ENCODE results near the gene ZNF485.

The ZNF485 gene

DNA sequence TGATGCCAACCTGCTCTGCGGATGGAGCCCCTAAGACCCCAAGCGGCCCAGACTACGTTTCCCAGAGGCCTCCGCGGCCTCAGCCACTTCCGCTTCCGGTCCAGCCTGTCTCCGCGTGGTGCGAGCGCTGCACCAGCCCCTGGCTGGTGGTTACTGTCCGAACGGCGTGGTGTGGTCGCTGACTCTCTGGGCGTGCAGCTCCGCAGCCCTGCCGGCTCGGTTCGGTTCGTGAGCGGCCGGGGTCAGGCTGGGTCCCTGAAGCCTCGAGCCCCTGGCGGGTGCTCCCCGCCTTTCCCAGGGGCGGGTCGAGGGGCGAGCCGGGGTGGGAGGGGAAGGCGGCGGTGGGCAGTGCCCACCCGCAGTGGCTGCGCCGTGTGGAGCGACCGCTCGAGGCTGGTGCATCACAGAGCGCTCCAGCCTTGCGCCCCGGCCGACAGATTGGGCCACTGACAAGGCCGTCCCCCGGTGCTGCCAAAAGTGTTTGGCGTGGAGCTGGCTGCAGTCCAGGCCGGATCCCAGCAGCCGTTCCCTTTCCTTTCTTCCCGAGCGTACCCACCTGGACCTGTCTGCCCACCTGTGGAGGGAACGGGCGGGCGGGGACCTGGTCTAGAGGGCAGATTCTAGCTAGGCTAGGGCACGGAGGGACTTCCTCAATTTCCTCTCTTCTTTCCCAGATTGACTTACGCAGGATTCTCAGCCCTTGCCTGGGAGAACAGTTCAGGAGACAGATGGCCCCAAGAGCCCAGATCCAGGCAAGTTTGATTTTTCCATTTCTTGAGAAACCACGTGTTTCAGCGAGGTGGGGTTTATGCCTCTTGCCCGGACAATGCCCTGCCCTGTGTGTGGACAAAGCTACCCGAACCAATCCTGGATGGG, at the start of gene ZNF485:
TSS of gene ZNF485 (plus strand) at position 116 of the 876 bp plus-strand sequence. CDS start at position 729, 613 bp downstream.
- peak within 1 kb of the TSS; percentile 55 to 86 for H3K4me3 ChIP-seq (ENCODE audit: low read depth in 1 of 2, low read length in 2 of 2)
- TF ChIP-seq, protein P1, sequence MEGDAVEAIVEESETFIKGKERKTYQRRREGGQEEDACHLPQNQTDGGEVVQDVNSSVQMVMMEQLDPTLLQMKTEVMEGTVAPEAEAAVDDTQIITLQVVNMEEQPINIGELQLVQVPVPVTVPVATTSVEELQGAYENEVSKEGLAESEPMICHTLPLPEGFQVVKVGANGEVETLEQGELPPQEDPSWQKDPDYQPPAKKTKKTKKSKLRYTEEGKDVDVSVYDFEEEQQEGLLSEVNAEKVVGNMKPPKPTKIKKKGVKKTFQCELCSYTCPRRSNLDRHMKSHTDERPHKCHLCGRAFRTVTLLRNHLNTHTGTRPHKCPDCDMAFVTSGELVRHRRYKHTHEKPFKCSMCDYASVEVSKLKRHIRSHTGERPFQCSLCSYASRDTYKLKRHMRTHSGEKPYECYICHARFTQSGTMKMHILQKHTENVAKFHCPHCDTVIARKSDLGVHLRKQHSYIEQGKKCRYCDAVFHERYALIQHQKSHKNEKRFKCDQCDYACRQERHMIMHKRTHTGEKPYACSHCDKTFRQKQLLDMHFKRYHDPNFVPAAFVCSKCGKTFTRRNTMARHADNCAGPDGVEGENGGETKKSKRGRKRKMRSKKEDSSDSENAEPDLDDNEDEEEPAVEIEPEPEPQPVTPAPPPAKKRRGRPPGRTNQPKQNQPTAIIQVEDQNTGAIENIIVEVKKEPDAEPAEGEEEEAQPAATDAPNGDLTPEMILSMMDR (IDR thresholded peaks at IDR 0.05; ENCODE audit: borderline replicate concordance, extremely low read depth, low read length, poor library complexity, severe bottlenecking): no peak
- TF ChIP-seq EZH2 (IDR thresholded peaks at IDR 0.05; ENCODE audit: borderline replicate concordance, low read depth, low read length, severe bottlenecking): no peak
- H3K9ac ChIP-seq (ENCODE audit: low read depth, low read length): peak within 1 kb of the TSS; percentile 69
- H3K4me2 ChIP-seq (ENCODE audit: insufficient read depth, low read length): peak within 1 kb of the TSS; percentile 89
- H3K9me3 ChIP-seq (ENCODE audit: insufficient read depth, low read length, severe bottlenecking): no peaks in the 10 kb centered on the region
- peak; percentile 79 for DNase-seq
- peaks cover 9% of the 10 kb centered on the region for H3K79me2 ChIP-seq (ENCODE audit: insufficient read depth, low read length)
- peak within 1 kb of the TSS; percentile 90 for H2AFZ ChIP-seq (ENCODE audit: low read depth, low read length)
- peaks cover 22% of the 10 kb centered on the region; the same call in 1 of the 2 replicates for H3K36me3 ChIP-seq (ENCODE audit: insufficient read depth, low read length)
- H3K27me3 ChIP-seq (ENCODE audit: insufficient read depth, low read length, poor library complexity): no peaks in the 10 kb centered on the region
- peak; percentile 94 for ATAC-seq (ENCODE audit: insufficient read depth, low read depth)
- H4K20me1 ChIP-seq (ENCODE audit: insufficient read depth, low read length): no peaks in the 10 kb centered on the region
- peak within 1 kb of the TSS; percentile 78 for H3K27ac ChIP-seq (ENCODE audit: low read length)
- peaks cover 29% of the 10 kb centered on the region for H3K4me1 ChIP-seq (ENCODE audit: insufficient read depth, low read length)

DNA sequence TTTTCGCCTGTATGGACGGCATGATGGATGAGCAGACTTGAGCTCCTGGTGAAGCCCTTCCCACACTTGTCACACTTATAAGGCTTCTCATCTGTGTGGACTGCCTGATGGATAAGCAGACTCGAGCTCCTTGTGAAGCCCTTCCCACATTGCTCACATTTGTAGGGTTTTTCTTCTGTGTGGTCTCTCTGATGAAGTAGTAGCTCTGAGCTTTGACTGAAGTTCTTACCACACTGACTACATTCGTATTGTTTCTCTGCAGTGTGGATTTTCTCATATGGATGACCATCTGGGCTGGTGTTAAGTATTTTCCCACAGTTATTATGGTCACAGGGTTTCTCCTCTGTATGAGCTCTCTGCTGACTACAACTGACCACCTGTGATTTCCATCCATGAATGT, 49.0 kb upstream of the ZNF485 start:
- Histone ChIP-seq H3K4me1 (ENCODE audit: insufficient read depth, low read length) (no peaks in the 10 kb centered on the region), H3K4me2 (ENCODE audit: insufficient read depth, low read length) (no peak overlapping the region), H4K20me1 (ENCODE audit: insufficient read depth, low read length) (no peaks in the 10 kb centered on the region), H3K79me2 (ENCODE audit: insufficient read depth, low read length) (no peaks in the 10 kb centered on the region), H3K9ac (ENCODE audit: low read depth, low read length) (no peak overlapping the region), H3K4me3 (ENCODE audit: low read depth in 1 of 2, low read length in 2 of 2) (no peak overlapping the region), H3K27ac (ENCODE audit: low read length) (no peak overlapping the region), H3K9me3 (ENCODE audit: insufficient read depth, low read length, severe bottlenecking) (no peaks in the 10 kb centered on the region), H2AFZ (ENCODE audit: low read depth, low read length) (no peak overlapping the region), H3K27me3 (ENCODE audit: insufficient read depth, low read length, poor library complexity) (no peaks in the 10 kb centered on the region), H3K36me3 (ENCODE audit: insufficient read depth, low read length) (no peaks in the 10 kb centered on the region)
- TF ChIP-seq, protein P1 (IDR thresholded peaks at IDR 0.05; ENCODE audit: borderline replicate concordance, extremely low read depth, low read length, poor library complexity, severe bottlenecking): no peak
- TF ChIP-seq EZH2 (IDR thresholded peaks at IDR 0.05; ENCODE audit: borderline replicate concordance, low read depth, low read length, severe bottlenecking): no peak
- DNase-seq: no peak
- ATAC-seq (ENCODE audit: insufficient read depth, low read depth): no peak

DNA sequence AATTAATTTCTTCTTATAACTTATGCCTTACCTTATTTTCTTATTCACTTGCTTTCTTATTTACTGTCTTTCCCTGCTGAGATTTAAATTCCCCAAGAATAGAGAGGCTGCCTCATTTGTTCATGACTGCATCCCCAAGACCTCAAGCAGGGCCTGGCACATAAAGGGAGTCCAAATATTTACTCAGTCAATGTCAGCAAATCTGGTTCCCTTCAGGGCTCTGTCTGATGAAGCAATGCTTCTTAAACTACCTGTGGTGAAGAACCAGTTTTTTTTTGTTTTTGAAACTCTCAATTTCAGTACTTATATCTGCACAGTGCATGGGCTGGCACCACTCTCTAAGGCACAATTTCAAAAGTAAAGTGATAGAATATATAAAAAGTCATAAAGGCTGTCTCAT, 36.6 kb upstream of the ZNF485 start:
- H3K4me3 ChIP-seq (ENCODE audit: low read depth in 1 of 2, low read length in 2 of 2): no peak overlapping the region
- H3K9ac ChIP-seq (ENCODE audit: low read depth, low read length): no peak overlapping the region
- H3K36me3 ChIP-seq (ENCODE audit: insufficient read depth, low read length): no peaks in the 10 kb centered on the region
- no peak overlapping the region for H3K27ac ChIP-seq (ENCODE audit: low read length)
- H3K4me1 ChIP-seq (ENCODE audit: insufficient read depth, low read length): no peaks in the 10 kb centered on the region
- no peaks in the 10 kb centered on the region for H3K9me3 ChIP-seq (ENCODE audit: insufficient read depth, low read length, severe bottlenecking)
- TF ChIP-seq, protein P1 (IDR thresholded peaks at IDR 0.05; ENCODE audit: borderline replicate concordance, extremely low read depth, low read length, poor library complexity, severe bottlenecking): no peak
- TF ChIP-seq EZH2 (IDR thresholded peaks at IDR 0.05; ENCODE audit: borderline replicate concordance, low read depth, low read length, severe bottlenecking): no peak
- ATAC-seq (ENCODE audit: insufficient read depth, low read depth): no peak
- H4K20me1 ChIP-seq (ENCODE audit: insufficient read depth, low read length): no peaks in the 10 kb centered on the region
- H3K79me2 ChIP-seq (ENCODE audit: insufficient read depth, low read length): no peaks in the 10 kb centered on the region
- no peak for DNase-seq
- no peak overlapping the region for H2AFZ ChIP-seq (ENCODE audit: low read depth, low read length)
- H3K4me2 ChIP-seq (ENCODE audit: insufficient read depth, low read length): no peak overlapping the region
- H3K27me3 ChIP-seq (ENCODE audit: insufficient read depth, low read length, poor library complexity): no peaks in the 10 kb centered on the region

All from DND-41 (cell line).